DMS79 treated with DMSO at 0.1 percent for 48 hours (cell line): ENCODE data around the gene RNF10.
"Not testable (repeated sequence)": the region's sequence is repeated elsewhere in the genome, so short reads cannot be mapped to it uniquely, and the experiment has no call there.

Experiments
- DNase-seq: peaks from one replicate; lab custom pipeline; 2025; lab: John Stamatoyannopoulos, UW

The RNF10 gene

DNA sequence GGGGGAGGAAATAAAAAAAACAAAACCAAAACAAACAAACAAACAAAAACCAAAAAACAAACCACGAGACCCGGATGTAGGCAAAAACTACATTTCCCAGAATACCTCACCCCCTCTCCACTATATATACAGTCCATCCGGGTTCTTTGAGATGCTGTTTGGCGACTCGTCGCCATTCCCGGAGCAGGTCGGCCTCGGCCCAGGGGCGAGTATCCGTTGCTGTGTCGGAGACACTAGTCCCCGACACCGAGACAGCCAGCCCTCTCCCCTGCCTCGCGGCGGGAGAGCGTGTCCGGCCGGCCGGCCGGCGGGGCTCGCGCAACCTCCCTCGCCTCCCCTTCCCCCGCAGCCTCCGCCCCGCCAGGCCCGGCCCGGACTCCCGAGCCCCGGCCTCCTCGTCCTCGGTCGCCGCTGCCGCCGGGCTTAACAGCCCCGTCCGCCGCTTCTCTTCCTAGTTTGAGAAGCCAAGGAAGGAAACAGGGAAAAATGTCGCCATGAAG, at the start of gene RNF10:
Gene RNF10 (plus strand): TSS at position 154 of the 500 bp plus-strand sequence. CDS start 456 bp downstream, outside the sequence.
- peak; percentile 93 for DNase-seq

DNA sequence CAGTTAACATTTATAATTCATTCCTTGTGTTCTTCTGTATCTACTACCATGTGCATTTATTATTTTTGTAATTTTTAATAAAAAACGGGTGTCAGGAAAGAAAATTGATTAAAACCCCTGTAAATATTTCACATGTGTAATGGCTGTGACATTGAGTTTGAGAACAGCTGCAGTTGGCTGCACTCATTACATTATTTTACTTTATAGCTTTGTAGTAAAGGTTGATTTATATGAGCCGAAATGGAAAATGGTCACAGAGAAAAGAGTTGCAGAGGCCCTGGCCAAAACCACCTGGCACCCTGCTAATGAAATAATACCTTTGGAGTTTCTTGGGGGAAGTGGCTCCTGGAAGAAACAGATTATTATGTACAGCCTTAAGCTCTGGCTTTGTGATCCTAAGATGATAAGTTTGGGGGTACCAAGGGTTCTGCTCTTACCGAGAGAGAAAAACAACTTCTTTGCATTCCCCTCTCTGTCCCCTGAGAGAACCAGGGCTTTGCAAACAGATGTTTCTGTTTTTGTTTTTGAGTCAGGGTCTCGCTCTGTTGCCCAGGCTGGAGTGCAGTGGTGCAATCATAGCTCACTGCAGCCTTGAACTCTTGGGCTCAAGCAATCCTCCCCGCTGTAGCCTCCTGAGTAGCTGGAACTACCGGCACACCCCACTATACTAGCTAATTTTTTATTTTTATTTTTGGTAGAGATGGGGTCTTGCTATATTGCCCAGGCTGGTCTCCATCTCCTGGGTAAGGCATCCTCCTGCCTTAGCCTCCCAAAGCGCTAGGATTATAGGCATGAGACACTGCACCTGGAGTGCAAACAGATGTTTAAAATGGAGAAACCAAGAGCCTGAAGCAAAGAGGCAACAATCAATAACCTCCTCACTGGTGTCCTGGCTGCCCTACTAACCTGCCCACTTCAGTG, 47.9 kb upstream of the RNF10 start:
- no peak for DNase-seq

GRCh38 chr12:120487552-120487951, 46.6 kb upstream of the RNF10 start:
- not testable (repeated sequence) for DNase-seq

GRCh38 chr12:120488057-120488640, 46.0 kb upstream of the RNF10 start:
- DNase-seq: no peak

DNA sequence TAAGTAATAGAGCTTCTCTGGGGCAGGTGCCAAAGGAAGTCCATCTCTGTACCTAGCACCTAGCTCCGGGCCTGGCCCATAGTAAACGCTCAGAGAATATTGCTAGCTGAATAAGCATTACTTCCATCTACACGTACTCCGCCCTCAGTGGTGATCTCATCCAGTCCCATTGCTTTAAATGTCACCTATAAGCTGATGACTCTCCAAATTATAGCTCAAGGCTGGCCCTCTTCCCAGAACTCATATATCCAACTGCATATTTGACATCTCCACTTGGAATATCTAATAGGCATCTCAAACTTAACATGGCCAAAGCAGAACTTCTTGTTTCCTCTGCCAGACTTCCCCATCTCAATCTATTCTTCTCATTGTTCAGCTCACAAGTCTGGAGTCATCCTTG, 45.1 kb upstream of the RNF10 start:
- DNase-seq: no peak

DNA sequence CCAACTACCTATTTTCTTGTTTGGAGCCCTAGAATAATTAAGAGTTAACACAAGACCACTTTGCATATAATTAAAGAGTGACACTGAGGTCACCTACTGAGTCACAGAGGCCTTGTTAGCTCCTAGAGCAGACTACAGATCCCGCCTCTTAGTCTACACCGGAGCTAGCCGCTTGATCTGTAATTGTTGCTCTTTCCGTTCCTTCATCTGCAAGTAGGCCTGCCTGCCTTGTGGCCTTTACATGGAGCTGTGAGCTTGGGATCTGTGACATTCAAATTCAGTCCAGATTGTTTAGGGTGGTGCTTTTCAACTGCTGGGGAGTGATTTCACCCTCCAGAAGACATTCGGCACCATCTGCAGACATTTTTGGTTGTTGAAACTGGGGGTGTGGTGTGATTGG, 43.8 kb upstream of the RNF10 start:
- DNase-seq: no peak

DNA sequence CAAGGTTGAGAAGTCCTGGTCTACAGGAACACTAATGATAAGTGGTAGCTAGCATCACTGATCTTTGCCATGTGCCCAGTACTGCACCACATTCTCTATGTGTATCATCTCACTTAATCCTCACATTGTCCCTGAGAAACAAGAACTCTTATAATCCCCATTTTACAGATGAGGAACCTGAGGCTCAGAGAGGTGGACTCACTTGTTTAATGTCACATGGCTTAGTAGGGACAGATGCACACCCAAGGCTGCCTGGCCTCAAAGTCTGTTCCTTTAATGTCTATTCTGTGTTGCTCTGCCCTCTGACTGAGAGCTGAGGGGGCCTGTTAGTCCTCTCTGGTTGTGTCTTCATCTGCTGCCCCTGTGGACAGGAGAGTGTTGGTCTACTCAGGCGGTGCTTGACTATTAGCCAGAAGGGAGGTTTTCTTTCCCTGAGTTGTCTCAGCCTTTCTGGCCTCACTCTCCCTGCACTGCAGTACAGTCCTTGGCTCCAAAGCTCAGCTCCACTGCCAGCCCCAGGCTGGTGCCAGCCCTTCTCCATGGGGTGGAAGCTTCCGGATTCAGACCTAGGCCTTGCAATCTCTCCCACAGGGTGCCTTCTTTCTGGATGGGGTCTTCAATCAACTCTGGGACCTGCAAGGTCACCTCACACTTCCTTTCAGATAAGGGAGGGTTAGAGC, 43.2 kb upstream of the RNF10 start:
- DNase-seq: no peak

- peak; percentile 66 for DNase-seq
Measured at GRCh38 chr12:120495186-120495730, 38.9 kb upstream of the RNF10 start.

- peak; percentile 92 for DNase-seq
Measured at GRCh38 chr12:120495731-120496412, 38.3 kb upstream of the RNF10 start, which contains the start of gene DYNLL1. Gene DYNLL1 (plus strand): TSS chr12:120496113. CDS start chr12:120496422, 309 bp downstream.

DNA sequence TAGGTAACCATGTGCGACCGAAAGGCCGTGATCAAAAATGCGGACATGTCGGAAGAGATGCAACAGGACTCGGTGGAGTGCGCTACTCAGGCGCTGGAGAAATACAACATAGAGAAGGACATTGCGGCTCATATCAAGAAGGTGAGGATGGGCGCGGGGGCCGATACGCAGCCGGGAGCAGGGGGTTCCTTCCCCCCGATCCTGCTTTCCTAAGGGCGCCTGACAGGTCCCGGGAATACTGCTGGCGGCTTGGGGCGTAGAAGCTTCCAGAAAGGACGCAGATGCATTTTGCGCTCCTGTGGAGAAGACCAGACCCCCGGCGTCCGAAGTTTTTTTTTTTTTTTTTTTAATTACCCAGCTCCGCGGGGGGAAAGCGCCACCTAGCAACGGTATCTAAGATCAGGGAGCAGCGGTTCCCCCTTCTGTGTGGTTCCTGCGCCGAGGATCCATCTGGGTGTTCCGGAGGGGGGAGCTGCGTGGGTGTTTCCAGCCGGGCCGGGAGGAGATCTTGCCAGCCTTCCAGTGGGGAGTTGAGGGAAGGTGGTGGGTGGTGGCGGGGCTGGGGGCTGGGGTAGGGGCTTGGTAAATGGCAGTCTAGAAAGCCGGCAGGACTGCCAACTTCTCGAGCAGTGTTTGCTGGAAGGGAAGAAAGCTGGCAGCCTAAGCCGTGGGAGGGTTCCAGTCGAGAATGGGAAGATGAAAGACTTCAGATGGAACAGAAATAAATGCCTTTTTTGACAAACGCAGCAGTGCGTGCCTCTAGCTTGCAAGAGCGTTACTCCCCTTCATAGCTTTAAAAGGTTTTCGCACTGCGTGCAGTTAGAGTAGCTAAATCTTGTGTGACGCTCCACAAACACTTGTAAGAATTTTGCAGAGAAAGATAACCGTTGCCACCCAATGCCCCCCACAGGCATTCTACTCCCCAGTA, 37.5 kb upstream of the RNF10 start:
- DNase-seq: peak; percentile 27

DNA sequence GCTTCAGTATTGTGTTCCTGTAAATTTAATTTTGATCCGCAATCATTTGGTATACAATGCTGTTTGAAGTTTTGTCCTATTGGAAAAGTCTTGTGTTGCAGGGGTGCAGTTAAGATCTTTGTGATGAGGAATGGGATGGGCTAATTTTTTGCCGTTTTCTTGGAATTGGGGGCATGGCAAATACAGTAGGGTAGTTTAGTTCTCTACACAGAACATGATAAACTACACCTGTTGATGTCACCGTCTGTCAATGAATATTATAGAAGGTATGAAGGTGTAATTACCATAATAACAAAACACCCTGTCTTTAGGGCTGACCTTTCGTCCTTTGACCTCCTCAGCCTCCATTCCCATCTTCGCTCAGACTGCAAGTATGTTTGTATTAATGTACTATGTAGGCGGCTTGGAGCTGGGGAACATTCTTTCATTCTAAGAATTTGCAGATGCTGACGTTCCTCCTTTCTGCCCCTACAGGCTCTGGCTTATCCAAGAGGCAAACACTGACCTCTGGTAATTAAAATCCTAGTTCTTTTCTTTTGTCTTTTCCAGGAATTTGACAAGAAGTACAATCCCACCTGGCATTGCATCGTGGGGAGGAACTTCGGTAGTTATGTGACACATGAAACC, 36.5 kb upstream of the RNF10 start:
- DNase-seq: no peak

- DNase-seq: no peak
Measured at GRCh38 chr12:120498870-120499515, 35.2 kb upstream of the RNF10 start.

GRCh38 chr12:120500581-120500980, 33.6 kb upstream of the RNF10 start:
- no peak for DNase-seq

GRCh38 chr12:120504587-120504986, 29.6 kb upstream of the RNF10 start:
- no peak for DNase-seq

DNA sequence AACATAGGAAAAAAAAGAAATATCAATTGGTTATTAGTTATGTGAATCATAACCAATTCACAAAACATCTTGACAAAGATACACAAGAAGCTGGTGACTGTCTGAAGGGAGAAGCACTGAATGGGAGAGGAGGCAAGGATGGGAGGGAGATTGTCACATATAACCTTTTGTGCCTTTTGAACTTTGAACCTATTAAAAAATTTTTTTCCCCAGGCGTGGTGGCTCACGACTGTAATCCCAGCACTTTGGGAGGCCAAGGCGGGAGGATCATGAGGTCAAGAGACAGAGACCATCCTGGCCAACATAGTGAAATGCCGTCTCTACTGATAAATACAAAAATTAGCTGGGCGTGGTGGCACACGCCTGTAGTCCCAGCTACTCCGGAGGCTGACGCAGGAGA, 25.6 kb upstream of the RNF10 start:
- DNase-seq: no peak

GRCh38 chr12:120514002-120514401, 20.2 kb upstream of the RNF10 start:
- DNase-seq: no peak

- no peak for DNase-seq
Measured at GRCh38 chr12:120515496-120515895, 18.7 kb upstream of the RNF10 start.

- DNase-seq: not testable (repeated sequence)
Measured at GRCh38 chr12:120519324-120519723, 14.8 kb upstream of the RNF10 start.

GRCh38 chr12:120522568-120522967, 11.6 kb upstream of the RNF10 start:
- no peak for DNase-seq
